ACHN (cell line): ENCODE results near the gene HES4.
"Not testable (repeated sequence)": the region's sequence is repeated elsewhere in the genome, so short reads cannot be mapped to it uniquely, and the experiment has no call there.

Experiments used
- DNase-seq: peaks from one replicate; pipeline ENCODE4 v3.0.0-alpha.2; 2015
- in situ Hi-C: cut with HindIII; loops from 2 replicates; pipeline ENCODE4 v1.10.0; 2017; ENCODE audit warnings: low sequenced_read_pairs, low pct_ligation_motif_present, low pct_unique_long_range_greater_than_20kb

HES4 gene

GRCh38 chr1:1021010-1021919 is 21.4 kb upstream of the HES4 start:
- in situ Hi-C loops = no loop called here
- peak; percentile 76 for DNase-seq

DNA sequence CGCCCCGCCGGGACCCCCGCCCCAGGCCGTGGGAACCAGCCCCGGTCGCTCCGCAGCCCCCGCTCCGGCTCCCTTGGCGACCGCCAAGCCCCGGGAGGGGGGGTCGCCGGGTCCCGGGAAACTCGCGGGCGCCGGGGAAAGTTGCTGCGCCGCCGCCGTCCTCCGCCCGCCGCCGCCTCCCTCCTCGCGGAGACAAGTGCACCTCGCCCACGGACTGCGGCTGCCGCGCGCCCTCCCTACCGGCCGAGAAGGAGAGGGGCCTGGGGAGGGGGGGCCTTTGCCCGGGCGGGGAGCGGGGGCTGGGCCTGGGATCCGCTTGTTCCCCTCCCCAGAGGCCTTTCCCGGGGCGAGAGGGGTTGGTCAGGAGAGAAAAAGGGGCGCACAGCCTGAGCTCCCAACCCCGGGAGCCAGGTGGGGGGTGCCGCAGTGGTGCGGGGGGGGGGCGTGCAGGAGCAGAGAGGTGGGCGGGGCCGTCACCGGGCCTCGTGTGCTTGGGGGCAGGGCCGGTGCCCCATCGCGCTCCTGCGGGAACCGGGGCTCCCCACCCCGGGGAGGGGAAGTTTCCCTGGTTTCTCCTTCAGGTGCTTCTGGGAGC is 20.6 kb upstream of the HES4 start:
- in situ Hi-C loops = no loop called here
- DNase-seq = peak; percentile 36

- no peak for DNase-seq
- in situ Hi-C loops = no loop called here
Measured at GRCh38 chr1:1020000-1020404, 20.1 kb upstream of the HES4 start, which contains the start of gene AGRN. TSS of gene AGRN (plus strand) at chr1:1020120. CDS start at chr1:1020173, 53 bp downstream.

DNA sequence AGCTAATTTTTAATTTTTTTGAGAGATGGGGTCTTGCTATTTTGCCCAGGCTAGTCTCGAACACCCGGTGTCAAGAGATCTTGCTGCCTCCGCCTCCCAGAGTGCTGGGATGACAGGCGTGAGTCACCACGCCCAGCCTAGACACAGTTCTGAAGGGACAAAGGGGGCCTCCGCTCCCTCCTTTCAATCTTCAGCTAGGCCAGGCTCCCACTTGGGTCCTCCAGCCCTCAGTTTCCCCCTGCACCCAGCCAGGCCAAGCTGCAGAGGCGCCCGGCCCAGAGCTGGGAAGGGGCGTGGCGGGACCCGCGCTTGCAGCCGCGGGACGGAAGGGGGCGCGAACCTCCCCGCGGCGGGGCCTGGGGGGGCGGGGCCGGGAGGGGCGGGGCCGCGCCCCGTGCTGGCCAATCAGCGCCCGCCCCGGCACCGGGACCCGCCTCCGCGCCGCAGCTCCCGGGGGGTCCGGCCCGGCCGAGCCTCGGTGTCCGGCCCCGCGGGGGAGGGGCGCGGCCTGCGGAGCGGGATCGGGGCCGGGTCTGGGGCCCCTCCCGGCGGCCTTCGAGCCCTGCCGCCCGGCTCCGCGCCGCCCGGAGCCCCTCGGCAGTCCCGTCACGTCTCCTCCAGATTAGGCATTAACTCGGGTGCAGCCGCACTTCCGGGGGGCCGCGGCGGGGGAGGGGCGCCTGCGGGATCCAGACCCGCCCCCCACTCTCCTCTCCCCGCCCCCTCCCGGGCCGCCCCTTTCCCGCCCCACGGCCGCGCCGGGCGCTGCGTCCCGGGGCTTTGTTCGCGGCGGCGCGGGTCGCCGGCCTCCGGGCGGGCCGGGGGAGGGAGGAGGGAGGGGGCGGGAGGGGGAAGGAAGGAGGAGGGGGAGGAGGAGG is 19.5 kb upstream of the HES4 start:
- in situ Hi-C loops = no loop called here

GRCh38 chr1:1018321-1018685 is 18.4 kb upstream of the HES4 start:
- in situ Hi-C loops = not testable (repeated sequence)

More for the DNA sequence above, 19.5 kb upstream of the HES4 start:
- DNase-seq = peak; percentile 90

DNA sequence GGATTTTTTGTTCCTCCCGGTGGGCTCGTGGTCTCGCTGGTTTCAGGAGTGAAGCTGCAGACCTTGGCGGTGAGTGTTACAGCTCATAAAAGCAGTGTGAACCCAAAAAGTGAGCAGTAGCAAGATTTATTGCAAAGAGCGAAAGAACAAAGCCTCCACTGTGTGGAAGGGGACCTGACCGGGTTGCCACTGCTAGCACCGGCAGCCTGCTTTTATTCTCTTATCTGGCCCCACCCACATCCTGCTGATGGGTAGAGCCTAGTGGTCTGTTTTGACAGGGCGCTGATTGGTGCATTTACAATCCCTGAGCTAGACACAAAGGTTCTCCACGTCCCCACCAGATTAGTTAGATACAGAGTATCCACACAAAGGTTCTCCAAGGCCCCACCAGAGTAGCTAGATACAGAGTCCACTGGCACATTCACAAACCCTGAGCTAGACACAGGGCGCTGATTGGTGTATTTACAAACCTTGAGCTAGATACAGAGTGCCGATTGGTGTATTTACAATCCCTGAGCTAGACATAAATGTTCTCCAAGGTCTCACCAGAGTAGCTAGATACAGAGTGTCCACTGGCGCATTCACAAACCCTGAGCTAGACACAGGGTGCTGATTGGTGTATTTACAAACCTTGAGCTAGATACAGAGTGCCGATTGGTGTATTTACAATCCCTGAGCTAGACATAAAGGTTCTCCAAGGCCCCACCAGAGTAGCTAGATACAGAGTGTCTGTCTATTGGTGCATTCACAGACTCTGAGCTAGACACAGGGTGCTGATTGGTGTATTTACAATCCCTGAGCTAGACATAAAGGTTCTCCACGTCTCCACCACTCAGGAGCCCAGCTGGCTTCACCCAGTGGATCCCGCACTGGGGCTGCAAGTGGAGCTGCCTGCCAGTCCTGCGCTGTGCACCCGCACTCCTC is 17.8 kb upstream of the HES4 start:
- in situ Hi-C loops, DNase-seq: not testable (repeated sequence)

More at GRCh38 chr1:1018321-1018685, 18.4 kb upstream of the HES4 start:
- not testable (repeated sequence) for DNase-seq

GRCh38 chr1:1014799-1015681 is 15.1 kb upstream of the HES4 start:
- in situ Hi-C loops = no loop called here
- DNase-seq = peak; percentile 40

DNA sequence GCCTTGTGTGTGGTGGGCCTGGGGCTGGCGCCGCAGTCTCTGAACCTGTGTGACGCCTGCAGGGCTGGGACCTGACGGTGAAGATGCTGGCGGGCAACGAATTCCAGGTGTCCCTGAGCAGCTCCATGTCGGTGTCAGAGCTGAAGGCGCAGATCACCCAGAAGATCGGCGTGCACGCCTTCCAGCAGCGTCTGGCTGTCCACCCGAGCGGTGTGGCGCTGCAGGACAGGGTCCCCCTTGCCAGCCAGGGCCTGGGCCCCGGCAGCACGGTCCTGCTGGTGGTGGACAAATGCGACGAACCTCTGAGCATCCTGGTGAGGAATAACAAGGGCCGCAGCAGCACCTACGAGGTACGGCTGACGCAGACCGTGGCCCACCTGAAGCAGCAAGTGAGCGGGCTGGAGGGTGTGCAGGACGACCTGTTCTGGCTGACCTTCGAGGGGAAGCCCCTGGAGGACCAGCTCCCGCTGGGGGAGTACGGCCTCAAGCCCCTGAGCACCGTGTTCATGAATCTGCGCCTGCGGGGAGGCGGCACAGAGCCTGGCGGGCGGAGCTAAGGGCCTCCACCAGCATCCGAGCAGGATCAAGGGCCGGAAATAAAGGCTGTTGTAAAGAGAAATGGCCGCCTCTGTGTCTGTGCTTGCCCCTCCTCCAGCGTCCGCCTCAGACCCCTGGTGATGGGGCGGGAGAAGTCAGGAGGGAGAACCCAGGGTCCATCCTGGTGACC is 14.2 kb upstream of the HES4 start:
- DNase-seq = no peak
- in situ Hi-C loops = no loop called here

GRCh38 chr1:1013105-1013921 is 13.4 kb upstream of the HES4 start, which contains the start of gene ISG15:
TSS of gene ISG15 (plus strand) at chr1:1013497. CDS start at chr1:1013574, 77 bp downstream.
- in situ Hi-C loops = no loop called here
- DNase-seq = peak; percentile 85

- DNase-seq, in situ Hi-C loops: not testable (repeated sequence)
Measured at GRCh38 chr1:1012736-1013104, 12.8 kb upstream of the HES4 start.

- no peak for DNase-seq
- in situ Hi-C loops = no loop called here
Measured at GRCh38 chr1:1011396-1011949, 11.6 kb upstream of the HES4 start.

DNA sequence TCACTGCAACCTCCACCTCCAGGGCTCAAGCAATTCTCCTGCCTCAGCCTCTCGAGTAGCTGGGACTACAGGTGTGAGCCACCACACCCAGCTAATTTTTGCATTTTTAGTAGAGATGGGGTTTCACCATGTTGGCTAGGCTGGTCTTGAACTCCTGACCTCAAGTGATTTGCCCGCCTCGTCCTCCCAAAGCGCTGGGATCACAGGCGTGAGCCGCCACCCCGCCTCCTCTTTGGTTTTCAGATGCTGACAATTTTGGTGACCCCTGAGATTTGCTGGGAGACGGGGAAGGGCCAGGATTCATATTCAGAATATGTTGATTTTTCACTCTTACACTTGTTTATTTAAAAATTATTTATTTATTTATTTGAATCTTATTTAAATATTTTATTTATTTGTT is 10.2 kb upstream of the HES4 start:
- DNase-seq, in situ Hi-C loops: not testable (repeated sequence)

- in situ Hi-C loops = no loop called here
- no peak for DNase-seq
Measured at GRCh38 chr1:1006305-1007159, 6.6 kb upstream of the HES4 start.

DNA sequence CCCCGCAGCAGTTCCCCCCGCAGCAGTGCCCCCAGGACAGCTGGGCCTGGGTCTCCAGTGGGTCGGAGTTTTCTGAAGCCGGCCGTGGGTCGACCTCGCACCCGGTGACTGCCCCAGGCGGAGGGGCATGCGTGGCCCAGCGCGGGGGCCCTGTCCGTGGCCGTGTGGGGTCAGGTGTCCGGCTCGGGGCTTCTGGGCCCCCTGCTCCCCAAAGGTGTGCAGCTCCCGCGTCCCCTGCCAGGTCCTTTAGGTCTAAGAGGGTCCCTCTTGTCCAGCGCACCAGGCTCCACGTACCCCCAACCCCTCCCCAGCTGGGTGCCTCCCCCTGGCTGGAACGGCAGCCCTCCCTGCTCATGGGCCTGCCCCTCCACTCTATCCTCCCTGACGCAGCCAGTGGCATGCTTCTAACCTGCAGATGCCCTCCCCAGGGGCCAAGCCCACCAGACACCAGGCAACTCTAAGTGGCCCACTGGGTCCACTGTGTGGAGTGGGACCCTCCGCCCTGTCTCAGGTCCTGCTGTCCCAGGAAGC is 5.9 kb upstream of the HES4 start:
- in situ Hi-C loops = no loop called here
- no peak for DNase-seq
